Measurements from ENCODE around the gene GNAL. TPM values are rescaled to one million over a fixed set of nuclear protein-coding genes. Genes with fewer than 3 reads are reported as not detected.

Gene GNAL
- total RNA-seq, 1 experiment from 2014 or later: 0.15 TPM

DNA sequence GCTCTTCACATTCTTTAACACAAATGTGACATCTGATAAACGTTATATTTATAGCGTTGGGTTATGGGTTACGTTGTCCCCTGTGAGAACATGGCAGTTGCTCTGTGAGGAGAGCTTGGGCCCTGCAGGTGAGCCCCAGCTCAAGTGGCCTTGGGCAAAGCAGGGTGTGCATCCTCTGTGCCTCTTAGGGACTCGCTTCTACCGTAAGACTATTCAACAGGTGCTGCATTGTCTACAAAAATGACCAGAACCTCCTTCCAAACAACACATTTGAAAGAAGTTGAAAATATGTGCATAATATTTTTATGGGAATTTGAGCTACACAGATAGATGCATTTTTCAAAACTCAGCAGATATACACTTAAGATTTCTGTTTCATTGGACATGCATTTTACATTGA lies 145.7 kb downstream of the GNAL start:
- ChIA-PET POLR2A (ENCODE audit: unreplicated experiment) (no interaction called here), CTCF (no interaction called here)
- H3K9me2 ChIP-seq (replicated peaks; ENCODE audit: low read length): no peaks in the 10 kb centered on the region
- intact Hi-C loops (cut with micrococcal nuclease): no loop called here
- TF ChIP-seq EZH2 (IDR thresholded peaks at IDR 0.05; ENCODE audit: low read length, unreplicated experiment): no peak
- no peak for TF ChIP-seq EZH2phosphoT487 (IDR thresholded peaks at IDR 0.05; ENCODE audit: borderline replicate concordance, low read length)
- no peak for TF ChIP-seq CTCF (conservative IDR thresholded peaks at IDR 0.05; ENCODE audit: low read depth, low read length)
- no peak overlapping the region for H2AFZ ChIP-seq (ENCODE audit: low read length)
- no peak for ATAC-seq
- H3K9ac ChIP-seq (ENCODE audit: low read length): no peak overlapping the region
- H3K27me3 ChIP-seq (ENCODE audit: low read length): no peaks in the 10 kb centered on the region
- no peaks in the 10 kb centered on the region for H3K4me1 ChIP-seq (ENCODE audit: insufficient read depth, low read length)
- H3F3A ChIP-seq (ENCODE audit: low read length, unreplicated experiment): no peaks in the 10 kb centered on the region
- H3K4me3 ChIP-seq (ENCODE audit: low read length): no peak overlapping the region
- H4K20me1 ChIP-seq (ENCODE audit: low read length): no peaks in the 10 kb centered on the region
- no peak overlapping the region for H3K27ac ChIP-seq (ENCODE audit: low read length)
- H3K79me2 ChIP-seq (ENCODE audit: low read length): no peaks in the 10 kb centered on the region
- no peaks in the 10 kb centered on the region for H3K9me3 ChIP-seq (ENCODE audit: low read length)
- no peak for DNase-seq
- no TSS peak for BruUV-seq (replicated peaks)
- no peak overlapping the region for H3K4me2 ChIP-seq (ENCODE audit: low read length)
- H3K36me3 ChIP-seq (ENCODE audit: low read depth, low read length): no peaks in the 10 kb centered on the region

GRCh38 chr18:11839556-11839955 lies 150.5 kb downstream of the GNAL start:
- no peaks in the 10 kb centered on the region for H3K9me3 ChIP-seq (ENCODE audit: low read length)
- no peaks in the 10 kb centered on the region for H3K27me3 ChIP-seq (ENCODE audit: low read length)
- H4K20me1 ChIP-seq (ENCODE audit: low read length): no peaks in the 10 kb centered on the region
- H3K9me2 ChIP-seq (replicated peaks; ENCODE audit: low read length): no peaks in the 10 kb centered on the region
- POLR2A ChIA-PET (ENCODE audit: unreplicated experiment): no interaction called here
- H3K36me3 ChIP-seq (ENCODE audit: low read depth, low read length): no peaks in the 10 kb centered on the region
- no TSS peak for BruUV-seq (replicated peaks)
- H3K4me1 ChIP-seq (ENCODE audit: insufficient read depth, low read length): no peaks in the 10 kb centered on the region
- H2AFZ ChIP-seq (ENCODE audit: low read length): no peak overlapping the region
- intact Hi-C loops (cut with micrococcal nuclease): no loop called here
- no peak overlapping the region for H3K9ac ChIP-seq (ENCODE audit: low read length)
- TF ChIP-seq EZH2phosphoT487 (IDR thresholded peaks at IDR 0.05; ENCODE audit: borderline replicate concordance, low read length) (no peak), CTCF (conservative IDR thresholded peaks at IDR 0.05; ENCODE audit: low read depth, low read length) (no peak), EZH2 (IDR thresholded peaks at IDR 0.05; ENCODE audit: low read length, unreplicated experiment) (no peak)
- ATAC-seq: no peak
- H3K4me3 ChIP-seq (ENCODE audit: low read length): no peak overlapping the region
- no peaks in the 10 kb centered on the region for H3K79me2 ChIP-seq (ENCODE audit: low read length)
- no peak overlapping the region for H3K4me2 ChIP-seq (ENCODE audit: low read length)
- H3K27ac ChIP-seq (ENCODE audit: low read length): no peak overlapping the region
- no peak for DNase-seq
- CTCF ChIA-PET: no interaction called here
- no peaks in the 10 kb centered on the region for H3F3A ChIP-seq (ENCODE audit: low read length, unreplicated experiment)

GRCh38 chr18:11840493-11840892 lies 151.4 kb downstream of the GNAL start:
- Histone ChIP-seq H3K4me3 (ENCODE audit: low read length) (no peak overlapping the region), H3K4me2 (ENCODE audit: low read length) (no peak overlapping the region), H2AFZ (ENCODE audit: low read length) (no peak overlapping the region), H3K36me3 (ENCODE audit: low read depth, low read length) (no peaks in the 10 kb centered on the region), H3K9me3 (ENCODE audit: low read length) (no peaks in the 10 kb centered on the region), H3F3A (ENCODE audit: low read length, unreplicated experiment) (no peaks in the 10 kb centered on the region), H3K9me2 (replicated peaks; ENCODE audit: low read length) (no peaks in the 10 kb centered on the region), H3K79me2 (ENCODE audit: low read length) (no peaks in the 10 kb centered on the region), H3K4me1 (ENCODE audit: insufficient read depth, low read length) (no peaks in the 10 kb centered on the region), H3K27ac (ENCODE audit: low read length) (no peak overlapping the region), H3K27me3 (ENCODE audit: low read length) (no peaks in the 10 kb centered on the region), H3K9ac (ENCODE audit: low read length) (no peak overlapping the region), H4K20me1 (ENCODE audit: low read length) (no peaks in the 10 kb centered on the region)
- ChIA-PET CTCF (no interaction called here), POLR2A (ENCODE audit: unreplicated experiment) (no interaction called here)
- ATAC-seq (no peak), DNase-seq (no peak)
- no TSS peak for BruUV-seq (replicated peaks)
- TF ChIP-seq CTCF (conservative IDR thresholded peaks at IDR 0.05; ENCODE audit: low read depth, low read length) (no peak), EZH2phosphoT487 (IDR thresholded peaks at IDR 0.05; ENCODE audit: borderline replicate concordance, low read length) (no peak), EZH2 (IDR thresholded peaks at IDR 0.05; ENCODE audit: low read length, unreplicated experiment) (no peak)
- intact Hi-C loops (cut with micrococcal nuclease): no loop called here
